Hepatocyte (in vitro differentiated cells): Measurements from ENCODE around the gene SASH3.

Experiments
- EZH2 ChIP-seq: fragments of 200-600 bp; sonication (generic); IDR thresholded peaks from 2 replicates; pipeline ENCODE4 v1.6.1; 2016; ENCODE audit warnings: antibody characterized with exemption, mild to moderate bottlenecking, borderline replicate concordance
- EZH2phosphoT487 ChIP-seq: fragments of 200-600 bp; sonication (generic); IDR thresholded peaks from one replicate; pipeline ENCODE4 v1.6.1; 2018; ENCODE audit warnings: antibody characterized with exemption, mild to moderate bottlenecking, low read depth, moderate library complexity; ENCODE audit not compliant: unreplicated experiment, severe bottlenecking
- TF ChIP-seq, protein P1 (sequence below): fragments of 200-600 bp; sonication (generic); IDR thresholded peaks from 2 replicates; pipeline ENCODE4 v1.5.1; 2016; ENCODE audit warnings: antibody characterized with exemption, mild to moderate bottlenecking; ENCODE audit not compliant: poor library complexity

DNA sequence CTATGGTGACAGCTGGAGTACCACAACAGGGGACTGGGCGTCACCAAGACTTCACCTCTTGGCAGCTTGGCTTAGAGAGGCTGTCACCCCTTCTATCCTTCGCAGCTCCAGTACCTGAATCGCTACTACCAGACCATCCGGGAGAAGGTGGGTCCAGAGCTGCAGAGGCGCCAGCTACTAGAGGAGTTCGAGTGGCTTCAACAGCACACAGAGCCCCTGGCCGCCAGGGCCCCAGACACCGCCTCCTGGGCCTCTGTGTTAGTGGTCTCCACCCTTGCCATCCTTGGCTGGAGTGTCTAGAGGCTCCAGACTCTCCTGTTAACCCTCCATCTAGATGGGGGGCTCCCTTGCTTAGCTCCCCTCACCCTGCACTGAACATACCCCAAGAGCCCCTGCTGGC is 11.6 kb upstream of the SASH3 start:
- no peak for TF ChIP-seq EZH2phosphoT487
- TF ChIP-seq, protein P1, sequence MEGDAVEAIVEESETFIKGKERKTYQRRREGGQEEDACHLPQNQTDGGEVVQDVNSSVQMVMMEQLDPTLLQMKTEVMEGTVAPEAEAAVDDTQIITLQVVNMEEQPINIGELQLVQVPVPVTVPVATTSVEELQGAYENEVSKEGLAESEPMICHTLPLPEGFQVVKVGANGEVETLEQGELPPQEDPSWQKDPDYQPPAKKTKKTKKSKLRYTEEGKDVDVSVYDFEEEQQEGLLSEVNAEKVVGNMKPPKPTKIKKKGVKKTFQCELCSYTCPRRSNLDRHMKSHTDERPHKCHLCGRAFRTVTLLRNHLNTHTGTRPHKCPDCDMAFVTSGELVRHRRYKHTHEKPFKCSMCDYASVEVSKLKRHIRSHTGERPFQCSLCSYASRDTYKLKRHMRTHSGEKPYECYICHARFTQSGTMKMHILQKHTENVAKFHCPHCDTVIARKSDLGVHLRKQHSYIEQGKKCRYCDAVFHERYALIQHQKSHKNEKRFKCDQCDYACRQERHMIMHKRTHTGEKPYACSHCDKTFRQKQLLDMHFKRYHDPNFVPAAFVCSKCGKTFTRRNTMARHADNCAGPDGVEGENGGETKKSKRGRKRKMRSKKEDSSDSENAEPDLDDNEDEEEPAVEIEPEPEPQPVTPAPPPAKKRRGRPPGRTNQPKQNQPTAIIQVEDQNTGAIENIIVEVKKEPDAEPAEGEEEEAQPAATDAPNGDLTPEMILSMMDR = no peak
- TF ChIP-seq EZH2 = no peak
